Cerebellar nuclear complex (tissue), 1 donor: ENCODE results near the gene NSL1.

Experiments
- DNase-seq, 2 experiments: peaks; one replicate each; lab custom pipeline; 2025; lab: John Stamatoyannopoulos, UW

The NSL1 gene

GRCh38 chr1:212685429-212685828 lies 106.1 kb downstream of the NSL1 start:
- no peak for DNase-seq

- DNase-seq, result no peak
Measured at GRCh38 chr1:212684521-212685090, 107.0 kb downstream of the NSL1 start.

- DNase-seq, result no peak
Measured at GRCh38 chr1:212684076-212684475, 107.5 kb downstream of the NSL1 start.

GRCh38 chr1:212683357-212683722 lies 108.2 kb downstream of the NSL1 start:
- DNase-seq, result no peak

GRCh38 chr1:212680680-212681389 lies 110.7 kb downstream of the NSL1 start:
- no peak for DNase-seq

GRCh38 chr1:212678456-212679410 lies 112.8 kb downstream of the NSL1 start:
- no peak for DNase-seq

- DNase-seq, result no peak
Measured at GRCh38 chr1:212677573-212677972, 114.0 kb downstream of the NSL1 start.

GRCh38 chr1:212677136-212677535 lies 114.4 kb downstream of the NSL1 start:
- DNase-seq, result no peak
